SJCRH30 (cell line): Measurements from ENCODE around the gene PC. TPM values are rescaled to one million over a fixed set of nuclear protein-coding genes. Genes with fewer than 3 reads are reported as not detected.

Experiments used
- DNase-seq, 2 experiments: peaks; one replicate each; pipeline ENCODE4 v3.0.0-alpha.2; 2015 to 2020
- H3K27ac ChIP-seq: fragments of 250-450 bp; sonication (Bioruptor Pico); 2 replicates; pipeline ENCODE4 v1.5.1; 2020; ENCODE audit warnings: mild to moderate bottlenecking, moderate library complexity
- H3K27me3 ChIP-seq: fragments of 250-450 bp; sonication (Bioruptor Pico); 2 replicates; pipeline ENCODE4 v1.5.1; 2020; ENCODE audit warnings: mild to moderate bottlenecking, moderate library complexity
- H3K36me3 ChIP-seq: fragments of 250-450 bp; sonication (Bioruptor Pico); 2 replicates; pipeline ENCODE4 v1.5.1; 2020; ENCODE audit warnings: mild to moderate bottlenecking, moderate library complexity
- H3K4me1 ChIP-seq: fragments of 250-450 bp; sonication (Bioruptor Pico); 2 replicates; pipeline ENCODE4 v1.5.1; 2020; ENCODE audit warnings: mild to moderate bottlenecking, moderate library complexity
- H3K4me3 ChIP-seq: fragments of 250-450 bp; sonication (Bioruptor Pico); 2 replicates; pipeline ENCODE4 v1.5.1; 2020; ENCODE audit warnings: mild to moderate bottlenecking, moderate library complexity
- H3K9me3 ChIP-seq: fragments of 250-450 bp; sonication (Bioruptor Pico); replicated peaks from 2 replicates; pipeline ENCODE4 v1.5.1; 2020; ENCODE audit warnings: mild to moderate bottlenecking, moderate library complexity
- total RNA-seq: library from RNA; depleted of rRNA; stranded (reverse); fragments of >200 nt; shearing (Covaris generic); gene quantifications from 2 replicates; pipeline ENCODE4 v1.2.3, GENCODE V29; 2014

Gene PC
- total RNA-seq, 1 experiment from 2014 or later, result 22.9 TPM

DNA sequence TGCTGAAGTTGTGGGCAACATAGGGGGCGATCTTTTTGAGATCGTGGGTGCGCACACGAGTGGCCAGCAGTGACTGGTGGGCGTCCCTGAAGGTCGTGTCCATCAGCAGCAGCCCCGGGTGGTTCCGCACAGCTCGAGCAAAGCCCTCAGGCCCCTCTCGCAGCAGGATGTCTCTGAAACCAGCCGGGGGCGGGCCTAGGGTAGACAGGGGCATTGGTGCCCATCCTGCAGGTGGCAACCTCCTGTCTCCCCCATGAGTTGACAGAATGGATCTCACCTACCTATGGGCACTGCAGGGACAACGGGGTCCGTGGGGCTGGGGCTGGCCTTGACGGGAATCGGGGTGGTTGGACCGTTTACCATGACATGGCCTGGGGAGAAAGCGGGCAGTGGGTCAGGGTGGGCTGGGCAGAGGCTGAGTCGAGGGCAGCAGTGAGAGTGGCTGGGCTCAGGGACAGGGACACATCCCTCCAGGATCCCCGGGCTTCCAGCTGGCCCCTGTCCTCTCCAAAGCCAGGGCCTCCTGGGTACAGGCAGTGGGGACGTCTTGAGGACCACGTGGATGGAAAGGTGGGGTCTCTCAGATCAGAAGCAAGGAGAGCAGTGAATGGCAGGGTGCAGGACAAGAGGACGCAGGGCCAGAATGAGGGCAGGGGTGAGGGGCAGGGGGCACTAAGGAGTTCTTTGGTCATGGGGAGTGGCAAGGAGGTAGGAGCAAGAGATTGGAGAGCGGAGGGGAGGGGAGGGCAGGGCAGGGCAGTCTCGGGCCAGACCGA, 105.5 kb downstream of the PC start:
- H3K4me1 ChIP-seq, result peaks cover 14% of the 10 kb centered on the region
- no peak overlapping the region for H3K27ac ChIP-seq
- H3K9me3 ChIP-seq, result no peaks in the 10 kb centered on the region
- DNase-seq, result no peak
- H3K36me3 ChIP-seq, result no peaks in the 10 kb centered on the region
- no peaks in the 10 kb centered on the region for H3K27me3 ChIP-seq
- no peak overlapping the region for H3K4me3 ChIP-seq

DNA sequence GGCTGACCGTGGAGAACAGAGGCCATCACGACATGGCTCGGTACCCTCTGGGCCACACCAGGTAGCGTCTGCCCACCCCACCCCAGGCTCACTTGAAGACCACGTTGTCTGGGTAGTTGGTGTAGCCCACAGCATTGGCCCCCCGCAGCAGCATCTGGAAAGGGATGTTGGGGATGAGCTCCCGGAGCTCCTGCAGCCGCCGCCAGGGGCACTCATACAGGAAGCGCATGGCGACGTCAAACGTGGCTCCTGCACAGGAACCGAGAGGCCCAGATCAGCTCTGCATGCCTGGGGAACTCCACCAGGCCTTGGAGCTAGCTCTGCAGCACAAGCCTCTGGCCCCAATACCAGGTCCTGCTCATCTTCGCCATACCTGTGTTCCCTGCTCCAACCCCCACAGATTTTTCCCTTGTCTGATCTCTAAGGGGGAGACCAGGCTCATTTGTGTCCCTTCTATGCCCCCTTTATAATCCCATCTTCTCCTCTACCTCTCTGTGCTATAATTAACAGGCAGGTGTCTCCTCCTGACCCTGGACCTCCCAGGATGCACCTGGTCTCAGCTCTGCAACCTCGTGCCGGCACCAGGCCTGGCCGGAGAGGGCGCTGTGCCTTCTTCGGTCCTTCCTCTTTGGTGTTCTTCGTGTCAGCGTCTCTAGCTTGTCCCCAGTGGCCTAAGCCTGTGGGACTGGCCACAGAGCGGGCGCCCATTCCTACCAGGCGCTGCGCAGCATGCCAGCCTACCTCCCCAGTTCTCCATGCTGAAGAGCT, 106.3 kb downstream of the PC start:
- H3K36me3 ChIP-seq, result no peaks in the 10 kb centered on the region
- no peak for DNase-seq
- H3K27me3 ChIP-seq, result no peaks in the 10 kb centered on the region
- peaks cover 14% of the 10 kb centered on the region for H3K4me1 ChIP-seq
- H3K9me3 ChIP-seq, result no peaks in the 10 kb centered on the region
- no peak overlapping the region for H3K27ac ChIP-seq
- no peak overlapping the region for H3K4me3 ChIP-seq

DNA sequence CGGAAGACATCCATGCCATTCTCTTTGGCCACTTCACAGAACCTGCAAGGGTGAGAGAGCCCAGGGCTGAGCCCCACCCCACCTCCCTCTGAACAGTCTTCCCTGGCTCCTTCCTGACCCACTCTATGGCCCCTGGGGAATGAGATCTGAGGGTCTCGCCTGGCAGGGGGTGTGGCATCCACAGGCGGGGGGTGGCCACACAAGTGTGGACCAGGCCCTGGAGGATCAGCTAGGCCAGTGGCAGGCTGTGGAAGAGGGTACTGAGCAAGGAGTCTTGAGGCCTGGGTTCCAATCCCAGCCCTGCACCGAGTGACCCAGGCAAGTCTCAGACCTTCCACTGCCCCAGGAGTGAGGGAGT, 107.0 kb downstream of the PC start:
- Histone ChIP-seq H3K27ac (no peak overlapping the region), H3K4me1 (peaks cover 14% of the 10 kb centered on the region), H3K36me3 (no peaks in the 10 kb centered on the region), H3K9me3 (no peaks in the 10 kb centered on the region), H3K27me3 (no peaks in the 10 kb centered on the region), H3K4me3 (no peak overlapping the region)
- DNase-seq, result no peak

DNA sequence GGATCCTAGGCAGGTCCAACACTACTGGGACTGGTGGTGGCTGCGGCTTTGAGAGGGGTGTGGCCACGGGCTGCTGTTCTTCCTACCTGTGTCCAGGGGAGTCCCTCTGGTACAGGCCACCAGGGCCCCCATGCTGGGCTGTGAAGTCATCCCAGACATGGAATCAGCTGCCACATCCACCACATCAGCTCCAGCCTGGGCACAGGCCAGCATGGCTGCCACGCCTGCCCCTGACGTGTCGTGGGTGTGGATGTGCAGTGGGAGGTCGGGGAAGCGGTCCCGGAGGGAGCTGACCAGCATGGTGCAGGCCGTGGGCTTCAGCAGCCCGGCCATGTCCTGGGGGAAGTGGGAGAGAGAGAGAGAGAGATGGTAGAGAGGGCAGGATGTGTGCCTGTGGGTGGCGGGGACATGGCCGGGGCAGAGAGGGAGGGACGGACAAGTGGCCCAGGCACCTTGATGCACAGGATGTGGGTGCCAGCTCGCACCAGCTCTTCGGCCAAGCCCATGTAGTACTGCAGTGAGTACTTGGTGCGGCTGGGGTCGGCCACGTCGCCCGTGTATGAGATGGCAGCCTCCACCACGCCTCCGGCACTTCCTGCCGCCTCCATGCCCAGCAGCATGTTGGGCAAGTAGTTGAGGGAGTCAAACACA, 107.5 kb downstream of the PC start:
- Histone ChIP-seq H3K27ac (no peak overlapping the region), H3K9me3 (no peaks in the 10 kb centered on the region), H3K4me3 (no peak overlapping the region), H3K36me3 (no peaks in the 10 kb centered on the region), H3K4me1 (peaks cover 14% of the 10 kb centered on the region), H3K27me3 (no peaks in the 10 kb centered on the region)
- no peak for DNase-seq

DNA sequence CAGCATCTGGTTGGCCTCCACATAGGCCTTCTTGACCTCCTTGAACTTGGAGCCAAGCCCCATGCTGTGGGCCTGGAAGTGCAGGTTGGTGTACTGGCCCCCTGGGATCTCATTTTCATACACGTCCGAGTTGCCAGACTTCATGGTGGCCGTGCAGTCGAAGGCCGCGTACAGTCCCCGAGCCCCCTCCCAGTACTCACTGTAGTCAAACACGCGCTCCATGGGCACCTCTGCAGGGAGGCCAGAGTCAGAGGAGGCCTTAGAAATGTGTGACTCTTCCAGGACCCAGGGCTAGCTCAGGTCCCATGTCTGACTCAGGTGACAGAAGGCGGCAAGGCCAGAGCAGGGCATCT, 108.0 kb downstream of the PC start:
- Histone ChIP-seq H3K4me1 (peaks cover 14% of the 10 kb centered on the region), H3K27me3 (no peaks in the 10 kb centered on the region), H3K4me3 (no peak overlapping the region), H3K27ac (no peak overlapping the region), H3K9me3 (no peaks in the 10 kb centered on the region), H3K36me3 (no peaks in the 10 kb centered on the region)
- no peak for DNase-seq

DNA sequence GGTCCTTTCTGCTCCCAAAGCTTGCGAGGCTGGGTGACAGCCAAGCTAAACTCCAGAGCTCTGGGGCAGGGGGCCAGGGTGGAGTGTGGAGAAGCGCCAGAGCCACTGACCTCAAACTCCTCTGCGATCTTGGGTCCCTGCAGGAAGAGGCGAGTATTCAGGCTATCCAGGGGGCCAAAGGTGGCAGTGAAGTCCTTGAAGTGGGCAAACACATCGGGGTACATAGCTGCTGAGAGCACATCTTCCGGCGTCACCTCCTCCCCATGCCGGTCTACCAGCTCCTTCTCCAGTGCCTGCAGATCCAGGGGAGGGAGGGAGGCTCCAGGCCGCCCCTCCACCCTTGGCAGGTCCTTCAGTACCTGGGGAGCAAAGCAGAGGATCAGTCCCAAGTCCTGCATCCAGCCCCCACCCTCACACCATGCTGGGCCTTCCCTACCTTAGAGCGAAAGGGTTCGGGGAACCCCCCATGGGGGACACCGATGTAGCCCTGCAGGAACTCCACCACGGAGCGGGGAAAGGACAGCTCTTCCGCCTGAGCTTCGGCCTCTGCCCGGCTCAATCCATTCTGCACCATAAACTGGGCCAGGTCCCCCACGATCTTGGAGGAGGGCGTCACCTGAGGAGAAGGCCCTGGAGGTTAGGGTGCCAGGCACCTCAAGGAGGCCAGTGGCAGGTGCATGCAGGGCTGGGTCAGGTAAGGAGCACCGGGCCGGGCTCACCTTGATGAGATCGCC, 108.5 kb downstream of the PC start:
- Histone ChIP-seq H3K9me3 (no peaks in the 10 kb centered on the region), H3K4me1 (peaks cover 8% of the 10 kb centered on the region), H3K36me3 (no peaks in the 10 kb centered on the region), H3K27me3 (no peaks in the 10 kb centered on the region), H3K4me3 (no peak overlapping the region), H3K27ac (no peak overlapping the region)
- DNase-seq, result no peak

DNA sequence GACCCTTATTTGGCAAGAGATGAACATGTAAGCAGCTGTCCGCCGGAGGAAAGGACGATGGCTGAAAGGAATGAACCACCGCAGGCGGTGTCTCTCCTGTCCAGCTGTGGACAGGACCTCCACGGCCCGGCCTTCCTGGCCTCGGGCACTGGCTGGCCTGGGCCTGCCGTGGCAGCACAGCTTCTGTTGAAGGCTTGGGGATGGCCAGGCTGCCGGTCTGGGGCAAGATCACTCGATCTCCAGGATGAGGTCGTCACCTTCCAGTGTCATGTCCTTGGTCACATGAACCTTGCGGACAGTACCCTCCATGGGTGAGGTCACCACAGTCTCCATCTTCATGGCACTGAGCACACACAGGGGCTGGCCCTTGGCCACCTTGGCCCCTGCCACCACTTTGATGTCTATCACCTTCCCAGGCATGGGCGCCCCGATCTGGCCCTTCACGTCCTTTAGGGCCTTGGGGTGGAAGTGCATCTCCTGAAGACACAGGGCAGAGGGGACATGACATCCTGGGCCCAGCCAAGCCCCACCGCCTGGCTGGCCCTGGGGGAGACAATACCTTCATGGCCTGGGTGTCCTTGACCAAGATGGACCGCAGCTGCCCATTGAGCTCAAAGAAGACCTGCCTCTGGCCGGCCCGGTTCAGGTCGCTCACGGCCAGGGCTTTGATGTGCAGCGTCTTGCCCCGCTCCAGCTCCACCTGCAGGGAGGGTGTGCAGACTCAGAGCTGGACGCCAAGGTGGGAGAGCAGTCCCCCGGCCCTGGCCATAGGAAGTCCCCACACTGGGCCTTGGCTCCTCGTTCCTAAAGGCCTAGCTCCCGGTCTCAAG, 109.3 kb downstream of the PC start:
- H3K4me1 ChIP-seq, result peaks cover under 1% of the 10 kb centered on the region
- no peaks in the 10 kb centered on the region for H3K27me3 ChIP-seq
- no peak overlapping the region for H3K4me3 ChIP-seq
- no peak overlapping the region for H3K27ac ChIP-seq
- no peaks in the 10 kb centered on the region for H3K36me3 ChIP-seq
- DNase-seq, result no peak
- H3K9me3 ChIP-seq, result no peaks in the 10 kb centered on the region

DNA sequence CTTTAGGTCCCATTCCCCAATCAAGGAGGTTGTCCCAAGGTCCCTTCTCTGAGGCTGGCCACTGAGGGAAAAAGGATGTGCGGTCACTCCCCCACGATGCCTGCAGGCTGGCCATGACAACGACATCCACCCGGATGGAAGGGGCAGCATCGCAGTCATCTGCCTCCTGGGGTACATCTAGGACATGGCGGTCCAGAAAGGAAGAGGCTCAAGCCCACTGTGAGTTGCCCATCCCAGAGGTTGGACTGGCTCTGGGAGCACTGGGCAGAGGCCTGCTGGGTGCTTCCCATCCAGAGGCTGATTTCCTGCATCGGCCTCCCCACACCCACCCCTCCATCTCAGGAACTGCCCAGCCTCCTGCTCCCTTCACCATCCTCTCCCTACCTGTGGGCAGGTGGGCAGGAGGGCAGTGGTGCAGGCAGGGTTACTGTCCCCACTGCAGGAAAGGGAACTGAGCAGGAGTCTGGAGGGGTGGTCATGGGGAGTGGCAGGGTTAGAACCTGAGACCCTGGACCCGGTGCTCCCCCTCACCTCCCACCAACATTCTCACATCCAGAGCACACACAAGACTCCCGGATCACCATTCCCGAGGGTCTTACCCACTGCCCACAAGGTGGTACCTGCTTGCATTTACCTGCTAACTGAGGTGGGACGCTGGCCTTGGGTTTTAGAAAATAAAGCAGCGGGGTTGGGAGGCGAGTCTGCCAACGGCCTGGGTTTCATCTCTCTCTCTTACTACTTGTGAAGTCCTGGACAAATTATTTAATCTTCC, 110.5 kb downstream of the PC start:
- no peak overlapping the region for H3K4me3 ChIP-seq
- H3K4me1 ChIP-seq, result no peaks in the 10 kb centered on the region
- no peaks in the 10 kb centered on the region for H3K9me3 ChIP-seq
- H3K27ac ChIP-seq, result no peak overlapping the region
- H3K36me3 ChIP-seq, result no peaks in the 10 kb centered on the region
- no peak for DNase-seq
- no peaks in the 10 kb centered on the region for H3K27me3 ChIP-seq

DNA sequence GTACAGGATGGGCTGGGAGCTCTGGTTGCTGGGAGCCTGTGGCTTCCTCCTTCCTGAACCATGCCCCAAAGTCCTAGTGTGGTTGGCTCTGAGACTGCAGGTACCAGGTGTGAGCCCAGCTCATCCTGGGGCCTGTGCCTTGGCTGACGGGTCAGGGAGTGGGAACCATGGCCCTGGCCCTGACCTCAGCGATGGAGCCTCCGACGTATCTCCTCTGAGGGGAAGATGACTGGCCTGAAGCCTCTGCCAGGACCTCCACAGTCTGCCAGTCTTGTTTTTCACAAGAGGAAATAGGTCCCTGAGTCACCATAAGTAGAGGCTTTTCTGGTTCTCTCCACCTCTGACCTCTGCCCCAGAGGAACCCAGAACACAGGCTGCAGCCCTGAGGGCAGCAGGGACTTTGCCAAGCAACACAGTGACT, 111.5 kb downstream of the PC start:
- Histone ChIP-seq H3K27ac (no peak overlapping the region), H3K27me3 (no peaks in the 10 kb centered on the region), H3K4me1 (no peaks in the 10 kb centered on the region), H3K9me3 (no peaks in the 10 kb centered on the region), H3K36me3 (no peaks in the 10 kb centered on the region), H3K4me3 (no peak overlapping the region)
- no peak for DNase-seq

DNA sequence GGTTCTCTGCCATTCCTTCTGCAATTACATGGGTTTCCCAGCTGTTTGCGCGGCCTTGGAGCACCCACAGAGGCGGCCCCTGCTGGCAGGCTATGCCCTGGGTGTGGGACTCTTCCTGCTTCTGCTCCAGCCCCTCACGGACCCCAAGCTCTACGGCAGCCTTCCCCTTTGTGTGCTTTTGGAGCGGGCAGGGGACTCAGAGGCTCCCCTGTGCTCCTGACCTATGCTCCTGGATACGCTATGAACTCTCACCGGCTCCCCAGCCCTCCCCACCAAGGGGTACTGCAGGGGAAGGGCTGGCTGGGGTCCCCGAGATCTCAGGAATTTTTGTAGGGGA, 112.3 kb downstream of the PC start:
- Histone ChIP-seq H3K4me1 (no peaks in the 10 kb centered on the region), H3K36me3 (no peaks in the 10 kb centered on the region), H3K27ac (no peak overlapping the region), H3K27me3 (no peaks in the 10 kb centered on the region), H3K9me3 (no peaks in the 10 kb centered on the region), H3K4me3 (no peak overlapping the region)
- DNase-seq, result no peak

DNA sequence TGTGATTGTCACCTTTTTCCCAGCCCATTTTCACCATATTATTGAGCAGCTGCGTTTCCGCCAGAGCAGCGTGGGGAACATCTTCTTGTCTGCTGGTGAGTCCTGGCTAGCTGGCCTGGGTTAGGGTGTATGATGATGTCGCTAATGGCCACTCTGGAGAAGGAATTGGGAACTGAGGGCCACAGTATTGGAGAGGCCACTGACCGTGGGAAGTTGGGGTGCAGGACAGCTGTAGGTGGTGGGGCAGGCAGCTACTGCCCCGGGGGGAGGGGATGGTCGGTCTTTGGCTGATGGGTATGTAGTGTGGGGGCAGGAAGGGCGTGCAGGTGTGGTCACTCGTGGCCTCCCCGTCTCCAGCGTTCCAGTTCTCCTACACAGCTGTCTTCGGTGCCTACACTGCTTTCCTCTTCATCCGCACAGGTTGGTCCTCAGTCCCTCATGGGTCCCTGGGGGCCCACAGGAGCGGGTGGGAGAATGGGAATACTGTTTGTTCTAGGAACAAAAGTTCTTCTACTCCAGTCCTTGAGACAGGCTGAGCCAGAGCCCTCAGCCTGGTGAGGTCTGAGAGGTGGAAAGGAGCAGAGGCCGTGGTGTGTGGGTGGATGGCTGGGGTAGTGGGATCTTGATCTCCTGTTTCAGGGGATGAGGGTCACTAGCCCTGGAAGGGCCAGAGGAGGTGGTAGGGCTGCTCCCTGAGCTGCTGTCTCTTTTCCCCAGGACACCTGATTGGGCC, 112.9 kb downstream of the PC start:
- no peaks in the 10 kb centered on the region for H3K4me1 ChIP-seq
- no peak overlapping the region for H3K27ac ChIP-seq
- no peak overlapping the region for H3K4me3 ChIP-seq
- no peaks in the 10 kb centered on the region for H3K36me3 ChIP-seq
- DNase-seq, result no peak
- no peaks in the 10 kb centered on the region for H3K9me3 ChIP-seq
- no peaks in the 10 kb centered on the region for H3K27me3 ChIP-seq

DNA sequence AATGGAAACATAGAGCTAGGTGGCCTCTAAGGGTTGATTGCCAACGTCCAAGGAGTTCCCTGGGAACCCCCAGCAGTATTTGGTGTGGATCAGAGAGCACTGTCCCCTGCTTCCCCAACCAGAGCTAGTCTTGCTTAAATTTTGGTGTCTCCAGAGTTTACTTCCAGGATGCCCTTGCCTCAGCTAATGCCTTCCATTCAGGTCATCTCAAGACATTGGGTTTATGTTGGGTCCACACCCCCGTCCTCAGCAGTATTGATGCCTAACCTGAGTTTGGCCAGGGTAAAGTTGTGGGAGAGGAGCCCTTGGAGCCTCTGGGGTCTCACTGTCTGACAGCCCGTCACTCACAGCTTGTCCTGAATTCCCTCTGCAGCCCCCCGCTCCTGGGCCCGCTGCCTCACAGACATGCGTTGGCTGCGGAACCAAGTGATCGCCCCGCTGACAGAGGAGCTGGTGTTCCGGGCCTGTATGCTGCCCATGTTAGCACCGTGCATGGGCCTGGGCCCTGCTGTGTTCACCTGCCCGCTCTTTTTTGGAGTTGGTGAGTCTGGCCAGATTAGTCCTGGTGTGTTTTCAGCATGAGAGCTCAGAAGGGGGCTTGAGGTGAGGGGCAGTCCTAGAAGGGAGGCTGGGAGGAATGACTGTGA, 113.6 kb downstream of the PC start:
- no peak for DNase-seq
- peak overlapping the region; percentile 88; the same call in 1 of the 2 replicates for H3K4me3 ChIP-seq
- H3K27ac ChIP-seq, result no peak overlapping the region
- H3K9me3 ChIP-seq, result no peaks in the 10 kb centered on the region
- H3K27me3 ChIP-seq, result no peaks in the 10 kb centered on the region
- H3K4me1 ChIP-seq, result no peaks in the 10 kb centered on the region
- H3K36me3 ChIP-seq, result no peaks in the 10 kb centered on the region
